GM18507 (cell line): ENCODE results near the gene DTX4.
"Not testable (repeated sequence)": the region's sequence is repeated elsewhere in the genome, so short reads cannot be mapped to it uniquely, and the experiment has no call there.

Experiments used
- DNase-seq: peaks from one replicate; pipeline ENCODE4 v3.0.0; 2011; ENCODE audit warnings: low read depth; ENCODE audit not compliant: insufficient read length; ENCODE audit errors: extremely low spot score
- FAIRE-seq: peaks from 2 replicates; lab custom pipeline; 2011; peaks lifted over from hg19 to GRCh38; lab: Jason Lieb, UNC

DTX4 gene

GRCh38 chr11:59171508-59172322 is at the start of gene DTX4:
TSS of gene DTX4 (plus strand) at chr11:59172132. CDS start at chr11:59172596, 464 bp downstream.
- FAIRE-seq: peak; percentile 94

GRCh38 chr11:59135648-59136461 is 36.1 kb upstream of the DTX4 start:
- FAIRE-seq (peak; percentile 77), DNase-seq (peak; percentile 62)

More at GRCh38 chr11:59171508-59172322, at the start of gene DTX4:
- peak; percentile 67 for DNase-seq

GRCh38 chr11:59136551-59136950 is 35.4 kb upstream of the DTX4 start:
- not testable (repeated sequence) for FAIRE-seq, DNase-seq

GRCh38 chr11:59137190-59137589 is 34.7 kb upstream of the DTX4 start:
- no peak for FAIRE-seq
- no peak for DNase-seq

GRCh38 chr11:59138643-59139042 is 33.3 kb upstream of the DTX4 start:
- FAIRE-seq: no peak
- DNase-seq: no peak

- no peak for DNase-seq
- no peak for FAIRE-seq
Observed at GRCh38 chr11:59141191-59141590, 30.7 kb upstream of the DTX4 start.

GRCh38 chr11:59141673-59142460 is 30.1 kb upstream of the DTX4 start:
- FAIRE-seq (no peak), DNase-seq (no peak)

GRCh38 chr11:59142530-59143507 is 29.1 kb upstream of the DTX4 start, which contains the start of gene FAM111A:
TSS of gene FAM111A (plus strand) at chr11:59142856. CDS start at chr11:59148873, 6,017 bp downstream.
- FAIRE-seq (peak; percentile 95), DNase-seq (peak; percentile 62)

GRCh38 chr11:59144096-59144495 is 27.8 kb upstream of the DTX4 start:
- FAIRE-seq: no peak
- DNase-seq: no peak

GRCh38 chr11:59144579-59145345 is 27.2 kb upstream of the DTX4 start:
- DNase-seq (peak; percentile 63), FAIRE-seq (peak; percentile 90)

- no peak for FAIRE-seq
- DNase-seq: no peak
Observed at GRCh38 chr11:59145534-59145933, 26.4 kb upstream of the DTX4 start.

GRCh38 chr11:59151761-59152160 is 20.2 kb upstream of the DTX4 start:
- DNase-seq (no peak), FAIRE-seq (peak; percentile 73)

- no peak for DNase-seq
- FAIRE-seq: peak; percentile 86
Observed at GRCh38 chr11:59152312-59152951, 19.5 kb upstream of the DTX4 start.

GRCh38 chr11:59154610-59155009 is 17.3 kb upstream of the DTX4 start:
- no peak for FAIRE-seq
- no peak for DNase-seq

- DNase-seq (no peak), FAIRE-seq (no peak)
Observed at GRCh38 chr11:59157433-59157832, 14.5 kb upstream of the DTX4 start.

- peak; percentile 92 for FAIRE-seq
- DNase-seq: no peak
Observed at GRCh38 chr11:59158206-59159068, 13.5 kb upstream of the DTX4 start.
